HL-60/S4 treated with retinoic acid at 250 ng/mL for 4 days and 3 days (cell line): ENCODE results near the gene DMPK.

ENCODE experiments used
- in situ Hi-C: fragments of 300-500 bp; cut with MboI; formaldehyde crosslinking; loops from 2 replicates; pipeline ENCODE4 v1.7.0; 2022; ENCODE audit warnings: low sequenced_read_pairs

Gene DMPK

GRCh38 chr19:45789035-45789786 lies 6.9 kb upstream of the DMPK start:
- in situ Hi-C loops, result no loop called here

- in situ Hi-C loops, result no loop called here
Measured at GRCh38 chr19:45786533-45786894, 4.2 kb upstream of the DMPK start.

GRCh38 chr19:45785781-45786532 lies 3.7 kb upstream of the DMPK start:
- in situ Hi-C loops, result no loop called here

GRCh38 chr19:45785097-45785496 lies 2.8 kb upstream of the DMPK start:
- in situ Hi-C loops, result no loop called here

GRCh38 chr19:45784096-45784495 lies 1.8 kb upstream of the DMPK start:
- in situ Hi-C loops, result no loop called here

- in situ Hi-C loops, result no loop called here
Measured at GRCh38 chr19:45782820-45783785, 813 bp upstream of the DMPK start.

GRCh38 chr19:45781214-45782161 lies 802 bp downstream of the DMPK start:
- in situ Hi-C loops, result no loop called here

- in situ Hi-C loops, result no loop called here
Measured at GRCh38 chr19:45780448-45781213, 1.7 kb downstream of the DMPK start.

- in situ Hi-C loops, result no loop called here
Measured at GRCh38 chr19:45780146-45780447, 2.2 kb downstream of the DMPK start.

- in situ Hi-C loops, result no loop called here
Measured at GRCh38 chr19:45779231-45780145, 2.8 kb downstream of the DMPK start.

GRCh38 chr19:45778010-45778661 lies 4.2 kb downstream of the DMPK start:
- in situ Hi-C loops, result no loop called here

GRCh38 chr19:45777395-45777961 lies 4.8 kb downstream of the DMPK start:
- in situ Hi-C loops, result no loop called here

- in situ Hi-C loops, result no loop called here
Measured at GRCh38 chr19:45774765-45775164, 7.5 kb downstream of the DMPK start.

GRCh38 chr19:45773384-45773783 lies 8.9 kb downstream of the DMPK start:
- in situ Hi-C loops, result no loop called here

GRCh38 chr19:45772912-45773311 lies 9.4 kb downstream of the DMPK start:
- in situ Hi-C loops, result no loop called here

GRCh38 chr19:45772130-45772840 lies 10.0 kb downstream of the DMPK start:
- in situ Hi-C loops, result no loop called here

- in situ Hi-C loops, result no loop called here
Measured at GRCh38 chr19:45771311-45771933, 10.9 kb downstream of the DMPK start.
